NK-92 (cell line): ENCODE data around the gene ZSWIM8.

ENCODE experiments used
- DNase-seq: peaks from one replicate; lab custom pipeline; 2025; ENCODE audit not compliant: unreplicated experiment; lab: John Stamatoyannopoulos, UW

Gene ZSWIM8

DNA sequence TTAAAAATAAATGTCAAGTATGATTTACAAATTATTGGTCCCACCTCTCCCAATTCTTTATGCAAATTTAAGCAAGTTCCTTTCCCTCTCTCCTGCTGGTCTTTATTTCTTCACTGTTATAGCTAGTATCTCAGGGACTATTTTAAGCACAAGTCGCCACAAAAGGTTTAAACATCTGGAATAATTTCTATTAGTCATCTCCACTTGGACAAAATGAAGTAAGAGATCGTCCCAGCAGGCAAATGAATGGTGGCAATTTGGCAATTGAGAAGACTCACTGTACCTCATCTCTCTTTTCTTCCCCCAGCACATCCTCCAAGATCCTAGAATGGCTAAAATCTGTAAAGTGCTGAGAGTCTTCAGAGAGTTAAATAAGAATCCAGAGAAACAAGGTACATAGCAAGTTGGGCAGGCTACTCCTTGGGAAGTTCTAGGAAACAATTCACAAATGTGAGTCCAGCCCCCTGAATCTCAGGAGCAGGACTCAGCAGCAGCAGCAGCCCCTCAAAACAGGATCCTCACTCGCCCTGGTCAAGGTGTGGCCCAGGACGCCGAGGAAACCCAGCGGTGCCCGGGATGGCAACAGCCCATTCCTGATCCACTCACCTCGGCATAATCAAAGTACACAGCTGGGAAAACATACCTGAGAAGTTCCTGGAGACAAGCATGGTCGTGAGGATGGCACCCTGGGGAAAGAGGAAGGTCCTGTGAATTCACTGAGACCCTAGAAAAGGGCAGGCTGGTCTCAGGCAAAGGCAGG is 56.3 kb downstream of the ZSWIM8 start:
- DNase-seq = no peak

DNA sequence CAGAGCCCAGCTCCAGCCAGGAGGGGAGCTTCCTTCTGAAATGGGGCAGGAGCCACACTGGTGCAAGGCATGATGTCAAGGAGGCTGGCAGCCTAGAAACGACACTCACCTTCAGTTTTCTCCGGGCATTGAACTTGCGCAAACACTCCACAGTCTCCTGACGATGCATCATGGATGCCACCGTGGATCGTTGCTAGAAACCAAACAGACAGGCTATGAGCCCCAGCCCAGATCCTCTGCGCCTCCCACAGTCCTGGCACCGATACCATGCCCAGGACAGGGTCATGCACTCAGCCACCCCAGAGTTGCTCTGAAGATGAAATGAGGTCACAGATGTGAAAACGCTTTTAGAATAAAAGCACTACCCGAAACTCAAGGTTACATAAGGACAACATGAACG is 56.9 kb downstream of the ZSWIM8 start:
- no peak for DNase-seq

DNA sequence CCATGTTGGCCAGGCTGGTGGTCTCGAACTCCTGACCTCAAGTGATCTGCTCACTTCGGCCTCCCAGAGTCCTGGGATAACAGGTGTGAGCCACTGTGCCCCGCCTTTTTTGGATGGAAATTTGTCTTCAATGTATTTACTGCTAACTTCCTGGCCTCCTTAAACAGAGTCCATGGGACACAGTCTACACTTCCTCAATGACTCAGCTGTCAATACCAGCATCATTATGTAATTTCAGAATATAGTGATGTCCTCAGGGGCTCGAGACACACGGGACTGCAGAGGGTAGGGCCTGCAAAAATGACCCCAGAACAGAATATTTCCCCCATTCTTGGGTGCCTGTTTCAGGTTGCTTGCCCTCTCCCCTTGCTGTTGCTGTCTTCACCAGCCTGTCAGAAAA is 57.9 kb downstream of the ZSWIM8 start:
- DNase-seq = no peak

DNA sequence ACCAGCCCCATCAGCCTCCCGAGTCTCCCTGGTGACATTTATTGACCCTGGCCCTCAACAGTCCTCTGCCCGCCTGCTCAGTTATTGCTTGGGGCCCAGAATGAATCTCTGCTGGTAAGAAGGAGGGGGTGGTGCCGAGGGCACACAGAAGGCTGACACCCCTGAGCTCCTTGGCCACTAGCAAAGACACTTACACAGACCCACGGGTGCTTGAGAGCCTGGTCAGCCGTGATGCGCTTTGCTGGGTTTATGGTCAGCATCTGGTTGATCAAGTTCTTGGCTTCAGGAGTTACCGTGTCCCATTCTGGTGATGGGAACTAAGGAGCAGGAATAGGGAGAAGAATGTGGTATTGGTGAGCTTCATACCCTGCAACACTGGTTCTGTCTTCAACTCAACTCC is 61.6 kb downstream of the ZSWIM8 start:
- DNase-seq = no peak

DNA sequence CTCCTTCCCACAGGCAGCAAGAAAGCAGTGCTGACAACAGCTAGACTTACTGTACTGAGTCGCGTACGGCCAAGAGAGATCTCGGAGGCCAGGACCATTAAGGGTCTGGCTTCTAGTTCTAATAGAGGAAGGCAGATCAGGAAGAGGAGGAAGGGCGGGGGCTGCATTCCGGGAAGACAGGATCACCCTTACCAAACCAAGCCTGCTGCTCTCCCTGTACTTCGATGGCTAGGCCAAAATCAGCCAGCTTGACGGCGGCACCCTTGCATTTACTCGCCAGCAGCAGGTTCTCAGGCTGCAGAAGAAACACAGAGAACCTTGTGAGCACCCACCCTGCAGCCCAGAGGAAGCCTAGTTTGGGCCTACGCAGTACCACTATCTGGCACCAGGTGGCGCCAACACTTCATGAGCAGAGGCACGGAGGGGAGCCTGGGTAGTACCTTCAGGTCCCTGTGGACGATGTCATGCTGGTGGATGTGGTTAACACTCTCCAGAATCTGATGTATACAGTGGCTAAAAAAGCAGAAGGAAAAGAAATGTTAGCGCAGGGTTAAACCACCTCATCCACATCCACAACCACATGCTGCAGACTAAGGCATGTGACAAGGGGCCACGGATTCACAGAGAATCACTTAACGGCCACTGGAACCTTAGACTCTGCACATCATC is 63.5 kb downstream of the ZSWIM8 start:
- peak; percentile 54 for DNase-seq

DNA sequence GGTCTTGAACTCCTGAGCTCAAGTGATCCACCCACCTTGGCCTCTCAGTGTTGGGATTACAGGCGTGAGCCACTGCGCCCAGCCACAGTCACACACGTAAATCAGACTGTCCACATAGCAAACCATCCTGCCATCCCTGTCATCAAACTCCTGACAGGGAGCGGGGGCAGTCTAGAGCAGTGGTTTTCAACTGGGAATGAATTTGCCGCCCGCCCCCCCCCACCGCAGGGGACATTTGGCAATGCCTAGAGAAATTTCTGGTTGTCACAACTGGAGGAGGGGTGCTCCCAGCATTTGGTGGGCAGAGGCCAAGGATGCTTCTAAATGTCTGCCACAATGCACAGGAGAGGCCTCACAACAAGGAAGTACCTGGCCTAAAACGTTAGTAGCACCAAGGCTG is 64.8 kb downstream of the ZSWIM8 start:
- DNase-seq = no peak

DNA sequence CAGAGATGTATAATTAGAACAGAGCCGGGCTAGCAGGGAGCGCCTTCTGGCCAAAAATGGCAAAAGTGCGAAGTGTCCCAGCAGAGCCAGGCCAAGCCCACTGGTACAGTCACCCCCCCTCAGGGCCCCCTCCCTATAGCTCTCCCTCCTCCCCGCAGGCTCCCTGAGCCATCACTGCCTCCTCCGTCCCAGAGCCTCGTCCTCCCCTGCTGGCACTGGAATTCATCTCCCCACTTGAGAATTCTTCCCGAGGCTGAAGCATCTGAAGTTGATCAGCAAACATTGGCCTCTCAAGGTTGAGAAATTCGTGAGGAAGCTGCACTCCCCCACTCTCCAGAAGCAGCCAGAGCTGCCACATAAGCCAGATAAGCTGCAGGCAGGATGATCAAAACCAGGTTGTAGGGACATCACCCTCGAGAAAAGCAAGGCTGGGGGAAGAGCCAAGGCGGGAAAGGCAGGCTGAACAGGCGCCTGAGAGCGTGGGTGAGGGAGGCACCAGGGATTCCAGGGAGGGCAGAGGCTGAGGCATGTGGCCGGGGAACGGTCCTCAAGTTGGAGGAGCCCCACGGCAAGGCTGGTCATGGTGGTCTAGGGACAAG is 65.6 kb downstream of the ZSWIM8 start:
- DNase-seq = no peak
